IMR-90 (cell line): ENCODE measurements around the gene GOLGA1. TPM values are rescaled to one million over a fixed set of nuclear protein-coding genes. Genes with fewer than 3 reads are reported as not detected.

Experiments used
- ATAC-seq: fragments of 200-7000 bp; cut with Tn5 transposase; 2 replicates; pipeline ENCODE4 v1.9.1; 2020; ENCODE audit warnings: low read depth, mild to moderate bottlenecking, moderate library complexity
- BruUV-seq: library from RNA; stranded (reverse); fragments of 400-500 nt; replicated peaks from 2 replicates; lab custom pipeline; 2021; lab: Mats Ljungman, UMichigan
- CTCF ChIA-PET: fragments of 300-600 bp; formaldehyde crosslinking; extraction: SDS; loops from one replicate; lab custom pipeline; 2021; ENCODE audit warnings: antibody characterized with exemption; lab: Yijun Ruan, JAX
- POLR2A ChIA-PET: fragments of 300-600 bp; sonication (Branson Sonifier 250); formaldehyde crosslinking; loops from one replicate; lab custom pipeline; 2022; ENCODE audit warnings: antibody characterized with exemption; ENCODE audit not compliant: unreplicated experiment; lab: Charles Lee
- DNase-seq: peaks from one replicate; pipeline ENCODE4 v3.0.0; 2013
- H2AFZ ChIP-seq: replicated peaks from 2 replicates; pipeline ENCODE3; 2013; ENCODE audit warnings: low read length, mild to moderate bottlenecking; ENCODE audit not compliant: poor library complexity
- H2AK5ac ChIP-seq: 2 replicates; pipeline ENCODE4 v1.6.1; 2013; ENCODE audit warnings: low read depth, low read length, inconsistent platforms
- H2AK9ac ChIP-seq: replicated peaks from 2 replicates; pipeline ENCODE3; 2013; ENCODE audit warnings: mild to moderate bottlenecking, low read depth, low read length, moderate library complexity; ENCODE audit not compliant: poor library complexity
- H2BK120ac ChIP-seq: 2 replicates; pipeline ENCODE4 v1.6.1; 2013; ENCODE audit warnings: low read depth, low read length, inconsistent platforms
- H2BK15ac ChIP-seq: 3 replicates; pipeline ENCODE4 v1.6.1; 2013; ENCODE audit warnings: low read depth, low read length, inconsistent platforms
- H2BK20ac ChIP-seq: 2 replicates; pipeline ENCODE4 v1.6.1; 2013; ENCODE audit warnings: low read depth, mild to moderate bottlenecking, inconsistent platforms, low read length, moderate library complexity
- H2BK5ac ChIP-seq: 2 replicates; pipeline ENCODE4 v1.6.1; 2013; ENCODE audit warnings: mild to moderate bottlenecking, low read depth, low read length, inconsistent platforms; ENCODE audit not compliant: poor library complexity, severe bottlenecking
- H3K14ac ChIP-seq: replicated peaks from 2 replicates; pipeline ENCODE4 v1.6.1; 2013; ENCODE audit warnings: low read depth, low read length, inconsistent platforms
- H3K18ac ChIP-seq: 2 replicates; pipeline ENCODE4 v1.6.1; 2013; ENCODE audit warnings: low read depth, low read length, control low read depth
- H3K23ac ChIP-seq: 2 replicates; pipeline ENCODE4 v1.6.1; 2013; ENCODE audit warnings: low read depth, low read length, inconsistent platforms
- H3K27ac ChIP-seq: 2 replicates; pipeline ENCODE4 v1.5.1; 2013; ENCODE audit warnings: mild to moderate bottlenecking, control low read depth, low read length; ENCODE audit not compliant: insufficient read depth
- H3K27me3 ChIP-seq: 2 replicates; pipeline ENCODE4 v1.6.1; 2013; ENCODE audit warnings: low read length; ENCODE audit not compliant: control insufficient read depth, insufficient read depth
- H3K36me3 ChIP-seq: 2 replicates; pipeline ENCODE4 v1.6.1; 2013; ENCODE audit warnings: low read length, mixed read lengths; ENCODE audit not compliant: control insufficient read depth, insufficient read depth
- H3K4ac ChIP-seq: 2 replicates; pipeline ENCODE4 v1.6.1; 2013; ENCODE audit warnings: low read depth, low read length, inconsistent platforms
- H3K4me1 ChIP-seq: 2 replicates; pipeline ENCODE4 v1.6.1; 2013; ENCODE audit warnings: low read length, mixed read lengths; ENCODE audit not compliant: control insufficient read depth, insufficient read depth
- H3K4me2 ChIP-seq: 2 replicates; pipeline ENCODE4 v1.6.1; 2013; ENCODE audit warnings: low read depth, mild to moderate bottlenecking, control low read depth, low read length, moderate library complexity
- H3K4me3 ChIP-seq: 2 replicates; pipeline ENCODE4 v1.5.1; 2013; ENCODE audit warnings: low read depth, mild to moderate bottlenecking, control low read depth, low read length, moderate library complexity; ENCODE audit not compliant: insufficient read depth
- H3K56ac ChIP-seq: 2 replicates; pipeline ENCODE4 v1.6.1; 2013; ENCODE audit warnings: low read length, inconsistent platforms; ENCODE audit not compliant: insufficient read depth; ENCODE audit errors: extremely low read depth
- H3K79me1 ChIP-seq, 2 experiments: 2 replicates each; pipeline ENCODE4 v1.6.1; 2013; ENCODE audit warnings: low read length in 2 of 2, inconsistent platforms in 1 of 2, low read depth in 1 of 2
- H3K9ac ChIP-seq: 2 replicates; pipeline ENCODE4 v1.6.1; 2013; ENCODE audit warnings: low read depth, low read length, control low read depth
- H3K9me1 ChIP-seq: 2 replicates; pipeline ENCODE4 v1.6.1; 2013; ENCODE audit warnings: low read length, inconsistent platforms; ENCODE audit not compliant: insufficient read depth
- H3K9me3 ChIP-seq: 2 replicates; pipeline ENCODE4 v1.6.1; 2013; ENCODE audit warnings: low read length; ENCODE audit not compliant: control insufficient read depth, insufficient read depth
- H4K20me1 ChIP-seq: 2 replicates; pipeline ENCODE4 v1.6.1; 2013; ENCODE audit warnings: low read length, inconsistent platforms; ENCODE audit not compliant: insufficient read depth
- H4K5ac ChIP-seq: 2 replicates; pipeline ENCODE4 v1.6.1; 2013; ENCODE audit warnings: mild to moderate bottlenecking, low read depth, low read length, control low read depth
- H4K8ac ChIP-seq, 2 experiments: 2 replicates each; pipeline ENCODE4 v1.6.1; 2013; ENCODE audit warnings: low read depth in 2 of 2, low read length in 2 of 2, control low read depth in 1 of 2, inconsistent platforms in 1 of 2
- H4K91ac ChIP-seq: 2 replicates; pipeline ENCODE4 v1.6.1; 2013; ENCODE audit warnings: low read depth, low read length, inconsistent platforms; ENCODE audit not compliant: insufficient read depth
- BHLHE40 ChIP-seq: fragments of 150-350 bp; IDR thresholded peaks from 2 replicates; pipeline ENCODE4 v1.6.1; 2016; ENCODE audit warnings: mild to moderate bottlenecking, low read depth, low read length
- CEBPB ChIP-seq: IDR thresholded peaks from 2 replicates; pipeline ENCODE4 v1.6.1; 2012; ENCODE audit warnings: low read depth, low read length, improper control_type of control experiment
- FOS ChIP-seq: fragments of 150-350 bp; IDR thresholded peaks from 2 replicates; pipeline ENCODE4 v1.6.1; 2016; ENCODE audit warnings: low read depth, low read length
- MAFK ChIP-seq: IDR thresholded peaks from 2 replicates; pipeline ENCODE4 v1.6.1; 2012; ENCODE audit warnings: low read depth, low read length, improper control_type of control experiment
- MAZ ChIP-seq: IDR thresholded peaks from 2 replicates; pipeline ENCODE4 v1.6.1; 2012; ENCODE audit warnings: low read depth, mild to moderate bottlenecking, low read length, improper control_type of control experiment, moderate library complexity, borderline replicate concordance
- MXI1 ChIP-seq: IDR thresholded peaks from 2 replicates; pipeline ENCODE4 v1.6.1; 2012; ENCODE audit warnings: low read depth, mild to moderate bottlenecking, low read length, moderate library complexity, borderline replicate concordance
- NFE2L2 ChIP-seq: fragments of 150-350 bp; IDR thresholded peaks from 2 replicates; pipeline ENCODE4 v1.6.1; 2016; ENCODE audit warnings: low read depth, mild to moderate bottlenecking, low read length
- POLR2A ChIP-seq: IDR thresholded peaks from 2 replicates; pipeline ENCODE4 v1.6.1; 2012; ENCODE audit warnings: mild to moderate bottlenecking, low read depth, low read length
- RAD21 ChIP-seq: IDR thresholded peaks from 2 replicates; pipeline ENCODE4 v1.6.1; 2012; ENCODE audit warnings: low read length, improper control_type of control experiment
- RCOR1 ChIP-seq: IDR thresholded peaks from 2 replicates; pipeline ENCODE4 v1.6.1; 2012; ENCODE audit warnings: mild to moderate bottlenecking, low read length, improper control_type of control experiment; ENCODE audit not compliant: insufficient replicate concordance
- RFX5 ChIP-seq: IDR thresholded peaks from 2 replicates; pipeline ENCODE4 v1.8.0; 2012; ENCODE audit warnings: low read depth, mild to moderate bottlenecking, low read length, moderate library complexity
- WGBS, 2 experiments: methylation state at CpG; one replicate each; pipeline versions ENCODE4 v1.1.5 to v1.1.7; 2013; ENCODE audit warnings: missing lambda C conversion rate in 2 of 2; ENCODE audit not compliant: insufficient read length in 1 of 2; ENCODE audit errors: extremely low coverage in 2 of 2; 5-methylcytosine and 5-hydroxymethylcytosine counted together
- dilution Hi-C: fragments of 300-500 bp; cut with HindIII; formaldehyde crosslinking; loops from one replicate; pipeline ENCODE4 v1.14.3; 2018; ENCODE audit warnings: low sequenced_read_pairs; ENCODE audit not compliant: unreplicated experiment
- in situ Hi-C: fragments of 300-500 bp; cut with MboI; formaldehyde crosslinking; loops from 3 replicates; pipeline ENCODE4 v1.14.3; 2019; ENCODE audit warnings: low sequenced_read_pairs, inconsistent platforms, mixed read lengths
- intact Hi-C: fragments of 100-400 bp; cut with micrococcal nuclease; formaldehyde crosslinking; loops from 2 replicates; pipeline ENCODE4 v1.10.0; 2022
- polyA plus RNA-seq, 3 experiments: library from polyadenylated mRNA; depleted of rRNA; stranded (reverse); fragments of >200 nt; gene quantifications; 2 replicates each; pipeline ENCODE4 v1.2.3, GENCODE V29; 2012; ENCODE audit warnings: low replicate concordance in 1 of 3
- total RNA-seq: library from RNA; depleted of rRNA; stranded (reverse); fragments of >200 nt; gene quantifications from 2 replicates; pipeline ENCODE4 v1.2.3, GENCODE V29; 2012
- TF ChIP-seq, protein P1 (sequence below): fragments of 150-350 bp; IDR thresholded peaks from 2 replicates; pipeline ENCODE4 v1.6.1; 2017; ENCODE audit warnings: mild to moderate bottlenecking, antibody characterized with exemption, low read length, low read depth
- TF ChIP-seq, protein P2 (sequence below): fragments of 150-350 bp; IDR thresholded peaks from 2 replicates; pipeline ENCODE4 v1.6.1; 2016; ENCODE audit warnings: low read depth, mild to moderate bottlenecking, low read length, moderate library complexity, borderline replicate concordance
- TF ChIP-seq, protein P3 (sequence below): conservative IDR thresholded peaks from 2 replicates; pipeline ENCODE4 v1.5.1; 2012; ENCODE audit warnings: mild to moderate bottlenecking, low read depth, low read length, improper control_type of control experiment

Gene GOLGA1
- total and polyA plus RNA-seq, 2 of the 4 experiments (the other 2 are of a cell fraction): 10.6 to 12.7 TPM

DNA sequence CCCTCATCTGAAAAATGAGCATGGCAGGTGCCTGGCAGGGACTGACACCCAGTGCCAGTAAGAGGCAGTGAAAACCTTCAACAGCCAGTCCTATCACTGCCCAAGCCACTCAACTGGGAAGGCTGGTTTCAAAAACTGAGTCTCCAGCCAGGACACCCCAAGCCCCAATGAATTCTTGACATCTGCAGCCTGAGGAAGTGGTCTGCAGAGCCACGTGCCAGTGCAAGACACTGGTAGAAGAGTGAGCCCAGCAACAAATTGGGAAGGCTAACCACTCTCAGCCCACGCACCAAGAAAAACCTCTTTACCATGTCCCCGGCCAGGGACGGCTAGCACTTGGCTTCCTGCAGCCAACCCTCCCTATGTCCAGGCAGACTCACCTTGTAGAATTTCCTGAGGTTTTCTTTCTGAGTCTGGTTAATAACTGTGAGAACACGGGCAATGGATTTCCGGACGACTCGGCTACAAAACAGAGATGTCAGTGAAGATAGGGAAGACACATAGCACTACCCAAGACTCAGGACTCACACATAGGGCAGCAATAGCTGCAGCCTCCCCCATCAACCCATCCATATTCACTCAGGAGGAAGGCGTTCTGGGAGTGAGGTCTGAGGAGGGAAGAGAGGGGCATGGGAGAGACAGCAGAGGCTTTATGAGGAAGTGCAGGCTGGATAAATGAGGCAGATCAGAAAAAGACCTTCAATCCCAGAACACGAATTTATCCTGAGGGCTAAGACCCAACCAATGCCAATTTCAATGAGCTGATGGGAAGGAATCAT, 80.9 kb downstream of the GOLGA1 start:
- H3K23ac ChIP-seq: peak overlapping the region; percentile 91
- no peak overlapping the region for H4K8ac ChIP-seq
- 67% methylated on average over 1 of the region's 10 CpGs; no CpG with 5 or more reads in 1 of the 2 experiments for WGBS, 2 experiments
- H3K4me3 ChIP-seq: peak overlapping the region; percentile 73; the same call in 1 of the 2 replicates
- dilution Hi-C loops (no loop called here), in situ Hi-C loops (loop anchor here (10.0 kb wide), 1 partner anchor 285 kb away; the partner anchor contains the start of gene SCAI), intact Hi-C loops (loop anchor here (10.0 kb wide), 1 partner anchor 245 kb away; no protein-coding TSS in a partner anchor)
- no peak for ATAC-seq
- no peak overlapping the region for H3K18ac ChIP-seq
- H4K5ac ChIP-seq: no peak overlapping the region
- no peak overlapping the region for H2BK120ac ChIP-seq
- H3K79me1 ChIP-seq: peaks cover 13 to 41% of the 10 kb centered on the region in 2 experiments
- POLR2A ChIA-PET: no interaction called here
- peak overlapping the region; percentile 100 for H3K4me2 ChIP-seq
- H2BK5ac ChIP-seq: no peak overlapping the region
- H4K91ac ChIP-seq: no peak overlapping the region
- no peak overlapping the region for H2AK5ac ChIP-seq
- CTCF ChIA-PET: interaction anchor here (1.3 kb wide), 1 partner anchor 83 kb away, joined by 5 read pairs; the partner anchor contains the start of gene OLFML2A
- TSS peak; percentile 73 for BruUV-seq
- H3K4me1 ChIP-seq: peaks cover 9% of the 10 kb centered on the region
- H3K36me3 ChIP-seq: peaks cover 49% of the 10 kb centered on the region
- peak overlapping the region; percentile 77; the same call in 1 of the 2 replicates for H3K14ac ChIP-seq
- H3K9me3 ChIP-seq: no peaks in the 10 kb centered on the region
- peak overlapping the region; percentile 96 for H3K9ac ChIP-seq
- H3K27ac ChIP-seq: no peak overlapping the region
- H2BK15ac ChIP-seq: no peak overlapping the region
- H3K4ac ChIP-seq: no peak overlapping the region
- H2BK20ac ChIP-seq: no peak overlapping the region
- H2AFZ ChIP-seq: peak overlapping the region; percentile 14
- peak overlapping the region; percentile 42; the same call in 1 of the 2 replicates for H3K56ac ChIP-seq
- H3K9me1 ChIP-seq: peaks cover 4% of the 10 kb centered on the region; the same call in 1 of the 2 replicates
- DNase-seq: no peak
- no peaks in the 10 kb centered on the region for H3K27me3 ChIP-seq
- H4K20me1 ChIP-seq: peaks cover 62% of the 10 kb centered on the region
- H2AK9ac ChIP-seq: peak overlapping the region; percentile 73
- TF ChIP-seq RFX5 (no peak), BHLHE40 (no peak), RAD21 (no peak), MAFK (no peak), MAZ (no peak), CEBPB (no peak), RCOR1 (no peak), NFE2L2 (no peak), POLR2A (no peak), FOS (no peak), MXI1 (no peak)
- TF ChIP-seq, protein P1, sequence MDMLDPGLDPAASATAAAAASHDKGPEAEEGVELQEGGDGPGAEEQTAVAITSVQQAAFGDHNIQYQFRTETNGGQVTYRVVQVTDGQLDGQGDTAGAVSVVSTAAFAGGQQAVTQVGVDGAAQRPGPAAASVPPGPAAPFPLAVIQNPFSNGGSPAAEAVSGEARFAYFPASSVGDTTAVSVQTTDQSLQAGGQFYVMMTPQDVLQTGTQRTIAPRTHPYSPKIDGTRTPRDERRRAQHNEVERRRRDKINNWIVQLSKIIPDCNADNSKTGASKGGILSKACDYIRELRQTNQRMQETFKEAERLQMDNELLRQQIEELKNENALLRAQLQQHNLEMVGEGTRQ: no peak
- TF ChIP-seq, protein P2, sequence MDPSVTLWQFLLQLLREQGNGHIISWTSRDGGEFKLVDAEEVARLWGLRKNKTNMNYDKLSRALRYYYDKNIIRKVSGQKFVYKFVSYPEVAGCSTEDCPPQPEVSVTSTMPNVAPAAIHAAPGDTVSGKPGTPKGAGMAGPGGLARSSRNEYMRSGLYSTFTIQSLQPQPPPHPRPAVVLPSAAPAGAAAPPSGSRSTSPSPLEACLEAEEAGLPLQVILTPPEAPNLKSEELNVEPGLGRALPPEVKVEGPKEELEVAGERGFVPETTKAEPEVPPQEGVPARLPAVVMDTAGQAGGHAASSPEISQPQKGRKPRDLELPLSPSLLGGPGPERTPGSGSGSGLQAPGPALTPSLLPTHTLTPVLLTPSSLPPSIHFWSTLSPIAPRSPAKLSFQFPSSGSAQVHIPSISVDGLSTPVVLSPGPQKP: no peak
- TF ChIP-seq, protein P3, sequence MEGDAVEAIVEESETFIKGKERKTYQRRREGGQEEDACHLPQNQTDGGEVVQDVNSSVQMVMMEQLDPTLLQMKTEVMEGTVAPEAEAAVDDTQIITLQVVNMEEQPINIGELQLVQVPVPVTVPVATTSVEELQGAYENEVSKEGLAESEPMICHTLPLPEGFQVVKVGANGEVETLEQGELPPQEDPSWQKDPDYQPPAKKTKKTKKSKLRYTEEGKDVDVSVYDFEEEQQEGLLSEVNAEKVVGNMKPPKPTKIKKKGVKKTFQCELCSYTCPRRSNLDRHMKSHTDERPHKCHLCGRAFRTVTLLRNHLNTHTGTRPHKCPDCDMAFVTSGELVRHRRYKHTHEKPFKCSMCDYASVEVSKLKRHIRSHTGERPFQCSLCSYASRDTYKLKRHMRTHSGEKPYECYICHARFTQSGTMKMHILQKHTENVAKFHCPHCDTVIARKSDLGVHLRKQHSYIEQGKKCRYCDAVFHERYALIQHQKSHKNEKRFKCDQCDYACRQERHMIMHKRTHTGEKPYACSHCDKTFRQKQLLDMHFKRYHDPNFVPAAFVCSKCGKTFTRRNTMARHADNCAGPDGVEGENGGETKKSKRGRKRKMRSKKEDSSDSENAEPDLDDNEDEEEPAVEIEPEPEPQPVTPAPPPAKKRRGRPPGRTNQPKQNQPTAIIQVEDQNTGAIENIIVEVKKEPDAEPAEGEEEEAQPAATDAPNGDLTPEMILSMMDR: no peak
